ENCODE data around the gene AHCTF1.

DNA sequence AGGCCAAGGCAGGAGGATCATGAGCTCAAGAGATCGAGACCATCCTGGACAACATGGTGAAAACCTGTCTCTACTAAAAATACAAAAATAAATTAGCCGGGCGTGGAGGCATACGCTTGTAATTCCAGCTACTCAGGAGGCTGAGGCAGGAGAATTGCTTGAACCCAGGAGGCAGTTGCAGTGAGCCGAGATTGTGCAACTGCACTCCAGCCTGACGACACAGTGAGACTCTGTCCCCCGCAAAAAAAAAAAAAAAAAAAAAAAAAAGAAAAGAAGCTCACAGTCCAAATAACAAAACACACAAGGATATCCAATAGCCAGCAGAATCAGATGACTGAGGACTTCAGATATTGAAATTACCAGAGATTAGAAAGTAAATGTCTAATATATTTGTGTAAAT lies 11.8 kb downstream of the AHCTF1 start:
- TF ChIP-seq, protein P1, sequence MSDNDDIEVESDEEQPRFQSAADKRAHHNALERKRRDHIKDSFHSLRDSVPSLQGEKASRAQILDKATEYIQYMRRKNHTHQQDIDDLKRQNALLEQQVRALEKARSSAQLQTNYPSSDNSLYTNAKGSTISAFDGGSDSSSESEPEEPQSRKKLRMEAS (IDR thresholded peaks at IDR 0.05; ENCODE audit: insufficient read depth, insufficient read length) = no peak
- no peak for TF ChIP-seq EZH2 (IDR thresholded peaks at IDR 0.05; ENCODE audit: borderline replicate concordance, low read depth, low read length, severe bottlenecking)
- TF ChIP-seq, protein P2, sequence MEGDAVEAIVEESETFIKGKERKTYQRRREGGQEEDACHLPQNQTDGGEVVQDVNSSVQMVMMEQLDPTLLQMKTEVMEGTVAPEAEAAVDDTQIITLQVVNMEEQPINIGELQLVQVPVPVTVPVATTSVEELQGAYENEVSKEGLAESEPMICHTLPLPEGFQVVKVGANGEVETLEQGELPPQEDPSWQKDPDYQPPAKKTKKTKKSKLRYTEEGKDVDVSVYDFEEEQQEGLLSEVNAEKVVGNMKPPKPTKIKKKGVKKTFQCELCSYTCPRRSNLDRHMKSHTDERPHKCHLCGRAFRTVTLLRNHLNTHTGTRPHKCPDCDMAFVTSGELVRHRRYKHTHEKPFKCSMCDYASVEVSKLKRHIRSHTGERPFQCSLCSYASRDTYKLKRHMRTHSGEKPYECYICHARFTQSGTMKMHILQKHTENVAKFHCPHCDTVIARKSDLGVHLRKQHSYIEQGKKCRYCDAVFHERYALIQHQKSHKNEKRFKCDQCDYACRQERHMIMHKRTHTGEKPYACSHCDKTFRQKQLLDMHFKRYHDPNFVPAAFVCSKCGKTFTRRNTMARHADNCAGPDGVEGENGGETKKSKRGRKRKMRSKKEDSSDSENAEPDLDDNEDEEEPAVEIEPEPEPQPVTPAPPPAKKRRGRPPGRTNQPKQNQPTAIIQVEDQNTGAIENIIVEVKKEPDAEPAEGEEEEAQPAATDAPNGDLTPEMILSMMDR (IDR thresholded peaks at IDR 0.05; ENCODE audit: extremely low read depth in 1 of 2, insufficient read depth in 1 of 2, low read depth in 1 of 2, low read length in 2 of 2) = no peak
- no peak for TF ChIP-seq POLR2AphosphoS5 (IDR thresholded peaks at IDR 0.05; ENCODE audit: insufficient read depth, low read depth, low read length)
- TF ChIP-seq POLR2A (IDR thresholded peaks at IDR 0.05; ENCODE audit: low read depth, low read length) = no peak
- TF ChIP-seq FOS (IDR thresholded peaks at IDR 0.05; ENCODE audit: borderline replicate concordance, insufficient read depth, low read length) = no peak
- TF ChIP-seq JUN (IDR thresholded peaks at IDR 0.05; ENCODE audit: borderline replicate concordance, insufficient read depth, insufficient read length, low read depth) = no peak

Data from endothelial cell of umbilical vein (primary cell).